Common myeloid progenitor, CD34-positive (primary cell): ENCODE results near the gene CMTM4.
"Not testable (repeated sequence)": the region's sequence is repeated elsewhere in the genome, so short reads cannot be mapped to it uniquely, and the experiment has no call there.

Experiments used
- CTCF ChIA-PET: fragments of 350-600 bp; sonication (Branson Sonifier 250); formaldehyde crosslinking; loops from one replicate; lab custom pipeline; 2021; ENCODE audit warnings: antibody characterized with exemption; lab: Charles Lee
- POLR2A ChIA-PET: fragments of 350-600 bp; sonication (Branson Sonifier 250); formaldehyde crosslinking; loops from one replicate; lab custom pipeline; 2021; ENCODE audit warnings: antibody characterized with exemption; lab: Charles Lee
- DNase-seq, 3 donors: peaks; one replicate each; pipeline versions ENCODE4 v3.0.0 to v3.0.0-alpha.2; 2013
- H3K27ac ChIP-seq, 2 experiments: 1 replicate in 1 of 2; 2 replicates in 1 of 2; pipeline ENCODE4 v1.7.0; 2013; ENCODE audit warnings: inconsistent platforms in 2 of 2, low read length in 2 of 2, mild to moderate bottlenecking in 2 of 2, low read depth in 1 of 2, moderate library complexity in 1 of 2; ENCODE audit not compliant: severe bottlenecking in 2 of 2, insufficient read depth in 1 of 2, poor library complexity in 1 of 2
- H3K27me3 ChIP-seq, 5 experiments: replicated peaks in 2 of 5; 1 replicate in 3 of 5; 2 replicates in 2 of 5; pipeline versions ENCODE4 v1.6.1 to v1.7.0; 2013; ENCODE audit warnings: low read length in 4 of 5, mild to moderate bottlenecking in 2 of 5, moderate library complexity in 2 of 5, inconsistent platforms in 1 of 5; ENCODE audit not compliant: insufficient read depth in 5 of 5, control insufficient read depth in 4 of 5
- H3K36me3 ChIP-seq, 4 experiments: 1 replicate in 2 of 4; 2 replicates in 2 of 4; pipeline versions ENCODE4 v1.6.1 to v1.7.0; 2013; ENCODE audit warnings: low read length in 3 of 4, control low read depth in 1 of 4, mild to moderate bottlenecking in 1 of 4; ENCODE audit not compliant: control insufficient read depth in 4 of 4, insufficient read depth in 4 of 4
- H3K4me1 ChIP-seq, 4 experiments: 1 replicate in 3 of 4; 2 replicates in 1 of 4; pipeline versions ENCODE4 v1.6.1 to v1.7.1; 2013; ENCODE audit warnings: low read length in 3 of 4, mild to moderate bottlenecking in 3 of 4, control low read depth in 1 of 4, inconsistent platforms in 1 of 4, moderate library complexity in 1 of 4; ENCODE audit not compliant: control insufficient read depth in 4 of 4, insufficient read depth in 4 of 4; ENCODE audit errors: control extremely low read depth in 1 of 4
- H3K4me3 ChIP-seq, 7 experiments: 1 replicate in 4 of 7; 2 replicates in 3 of 7; pipeline versions ENCODE4 v1.5.1 to v1.7.0; 2013; ENCODE audit warnings: mild to moderate bottlenecking in 7 of 7, low read length in 6 of 7, moderate library complexity in 6 of 7, inconsistent platforms in 2 of 7, low read depth in 2 of 7, control low read depth in 1 of 7; ENCODE audit not compliant: insufficient read depth in 4 of 7, control insufficient read depth in 1 of 7; ENCODE audit errors: extremely low read depth in 1 of 7
- H3K9me3 ChIP-seq, 5 experiments: 1 replicate in 4 of 5; 2 replicates in 1 of 5; pipeline versions ENCODE4 v1.6.1 to v1.7.1; 2013; ENCODE audit warnings: low read length in 4 of 5, mild to moderate bottlenecking in 2 of 5, inconsistent platforms in 1 of 5, low read depth in 1 of 5, moderate library complexity in 1 of 5; ENCODE audit not compliant: control insufficient read depth in 4 of 5, insufficient read depth in 2 of 5; ENCODE audit errors: control extremely low read depth in 1 of 5
- WGBS: methylation state at CpG from one replicate; pipeline ENCODE4 v1.1.5; 2013; ENCODE audit not compliant: insufficient coverage; 5-methylcytosine and 5-hydroxymethylcytosine counted together

The CMTM4 gene

GRCh38 chr16:66599726-66600125 lies 96.8 kb downstream of the CMTM4 start:
- H3K27me3 ChIP-seq: no peaks in the 10 kb centered on the region
- 92% methylated on average over 2 of the region's 4 CpGs for WGBS
- ChIA-PET CTCF (interaction anchor here (0.9 to 5.1 kb wide), 4 partner anchors 9 to 123 kb away, joined by 3 to 27 read pairs (median 4); no protein-coding TSS in a partner anchor), POLR2A (interaction anchor here (1.0 kb wide), 1 partner anchor 9 kb away, joined by 3 read pairs; no protein-coding TSS in a partner anchor)
- peaks cover 0 to 19% (median 11%) of the 10 kb centered on the region in 4 experiments for H3K4me1 ChIP-seq
- no peak for DNase-seq
- peaks cover 0 to 15% (median 4%) of the 10 kb centered on the region in 5 experiments for H3K9me3 ChIP-seq
- no peak overlapping the region for H3K4me3 ChIP-seq
- no peaks in the 10 kb centered on the region for H3K36me3 ChIP-seq
- H3K27ac ChIP-seq: no peak overlapping the region

- H3K9me3 ChIP-seq: peaks cover 0 to 20% (median 4%) of the 10 kb centered on the region in 5 experiments
- H3K4me1 ChIP-seq: peaks cover 0 to 7% (median 1%) of the 10 kb centered on the region in 4 experiments
- ChIA-PET CTCF (interaction anchor here (1.1 to 5.1 kb wide), 7 partner anchors 8 to 199 kb away, joined by 3 to 27 read pairs (median 4); no protein-coding TSS in a partner anchor), POLR2A (no interaction called here)
- H3K36me3 ChIP-seq: no peaks in the 10 kb centered on the region
- H3K27ac ChIP-seq: no peak overlapping the region
- no peaks in the 10 kb centered on the region for H3K27me3 ChIP-seq
- DNase-seq: peak in 2 of 3 donors; percentile 49 to 60
- H3K4me3 ChIP-seq: no peak overlapping the region
- WGBS: no CpG with 5 or more reads among the region's 3 CpGs
These were observed 98.4 kb downstream of the CMTM4 start for GRCh38 chr16:66598111-66598510.

DNA sequence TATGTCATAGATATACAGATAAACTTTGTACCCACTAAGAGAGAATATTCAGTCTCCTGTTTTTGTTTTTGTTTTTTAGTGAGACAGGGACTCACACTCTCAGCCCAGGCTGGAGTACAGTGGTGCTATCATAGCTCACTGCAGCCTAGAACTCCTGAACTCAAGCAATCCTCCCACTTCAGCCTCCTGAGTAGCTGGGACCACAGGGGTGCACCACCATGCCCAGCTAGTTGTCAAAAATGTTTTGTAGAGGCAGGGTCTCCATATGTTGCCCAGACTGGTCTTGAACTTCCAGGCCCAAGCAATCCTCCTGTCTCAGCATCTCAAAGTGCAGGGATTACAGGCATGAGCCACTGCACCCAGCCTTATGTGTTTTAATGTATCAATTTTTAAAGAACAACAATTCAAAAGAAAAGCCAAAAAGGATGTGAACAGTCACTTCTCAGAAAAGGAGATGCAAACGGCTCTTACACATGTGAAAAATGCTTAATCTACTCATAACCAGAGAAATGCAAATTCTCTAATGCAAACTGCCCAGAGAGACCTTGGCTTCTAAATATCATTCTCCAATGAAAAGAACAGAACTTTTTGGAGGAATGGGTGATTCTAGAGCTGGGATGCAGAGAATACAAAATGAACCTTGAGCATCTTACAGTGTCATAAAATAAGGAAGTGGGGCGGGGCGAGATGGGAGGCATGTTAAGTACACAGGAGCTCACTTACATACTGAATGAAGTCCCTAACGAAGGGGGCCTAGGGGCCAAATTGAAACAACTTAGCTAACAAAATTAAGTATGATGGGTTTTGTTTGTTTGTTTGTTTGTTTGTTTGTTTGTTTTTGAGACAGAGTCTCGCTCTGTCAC lies 99.3 kb downstream of the CMTM4 start:
- POLR2A ChIA-PET: no interaction called here
- Histone ChIP-seq H3K4me3 (no peak overlapping the region), H3K36me3 (no peaks in the 10 kb centered on the region), H3K27me3 (no peaks in the 10 kb centered on the region), H3K27ac (no peak overlapping the region), H3K4me1 (peaks cover 0 to 4% (median 1%) of the 10 kb centered on the region in 4 experiments), H3K9me3 (peaks cover 0 to 20% (median 4%) of the 10 kb centered on the region in 5 experiments)
- 100% methylated on average over 1 of the region's 5 CpGs for WGBS
- CTCF ChIA-PET: interaction anchor here (1.1 to 1.3 kb wide), 6 partner anchors 11 to 199 kb away, joined by 3 to 7 read pairs (median 4); no protein-coding TSS in a partner anchor
- peak in 1 of 3 donors; percentile 41 for DNase-seq

- H3K4me3 ChIP-seq, H3K36me3 ChIP-seq, H3K27ac ChIP-seq, H3K27me3 ChIP-seq, POLR2A ChIA-PET, H3K4me1 ChIP-seq, DNase-seq: not testable (repeated sequence)
- 80% methylated on average over 1 of the region's 4 CpGs for WGBS
- H3K9me3 ChIP-seq: peaks cover 0 to 15% (median 4%) of the 10 kb centered on the region in 5 experiments
- CTCF ChIA-PET: interaction anchor here (0.9 to 1.2 kb wide), 4 partner anchors 12 to 117 kb away, joined by 3 to 4 read pairs (median 4); partner anchors contain the start of gene CMTM2
These were observed 100.0 kb downstream of the CMTM4 start for GRCh38 chr16:66596559-66596958.

- Histone ChIP-seq H3K27ac (no peak overlapping the region), H3K4me1 (peaks cover 2 to 19% (median 12%) of the 10 kb centered on the region in 4 experiments), H3K4me3 (no peak overlapping the region), H3K36me3 (no peaks in the 10 kb centered on the region), H3K9me3 (peaks cover 0 to 5% (median 0%) of the 10 kb centered on the region in 5 experiments), H3K27me3 (no peaks in the 10 kb centered on the region)
- POLR2A ChIA-PET: no interaction called here
- no peak for DNase-seq
- CTCF ChIA-PET: interaction anchor here (0.9 to 2.1 kb wide), 6 partner anchors 9 to 190 kb away, joined by 3 to 10 read pairs (median 5); no protein-coding TSS in a partner anchor
- WGBS: 81% methylated on average over 6 of the region's 7 CpGs
These were observed 101.8 kb downstream of the CMTM4 start for GRCh38 chr16:66594739-66595138.

DNA sequence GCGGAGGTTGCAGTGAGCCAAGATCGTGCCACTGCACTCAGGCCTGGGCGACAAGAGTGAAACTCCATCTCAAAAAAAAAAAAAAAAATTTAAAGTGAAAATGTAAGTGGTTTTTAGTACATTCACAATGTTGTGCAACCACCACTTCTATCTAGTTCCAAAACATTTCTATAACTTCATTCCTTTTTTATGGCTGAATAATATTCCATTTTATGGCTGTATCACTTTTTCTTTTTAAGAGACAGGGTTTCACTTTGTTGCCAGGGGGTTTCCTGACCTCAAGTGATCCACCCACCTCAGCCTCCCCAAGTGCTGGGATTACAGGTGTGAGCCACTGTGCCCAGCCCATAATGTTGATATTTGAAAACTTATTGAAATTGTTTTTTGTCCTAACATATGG lies 103.7 kb downstream of the CMTM4 start:
- peaks cover 0 to 5% (median 0%) of the 10 kb centered on the region in 5 experiments for H3K9me3 ChIP-seq
- no peak overlapping the region for H3K4me3 ChIP-seq
- ChIA-PET CTCF (interaction anchor here (1.6 kb wide), 1 partner anchor 10 kb away, joined by 5 read pairs; no protein-coding TSS in a partner anchor), POLR2A (no interaction called here)
- no peak overlapping the region for H3K27ac ChIP-seq
- no peak for DNase-seq
- no CpG with 5 or more reads among the region's 3 CpGs for WGBS
- peaks cover 3 to 34% (median 28%) of the 10 kb centered on the region in 4 experiments for H3K4me1 ChIP-seq
- no peaks in the 10 kb centered on the region for H3K27me3 ChIP-seq
- H3K36me3 ChIP-seq: no peaks in the 10 kb centered on the region
